Endodermal cell (in vitro differentiated cells): ENCODE measurements around the gene CFAP77. TPM values are rescaled to one million over a fixed set of nuclear protein-coding genes. Genes with fewer than 3 reads are reported as not detected.

ENCODE experiments used
- DNase-seq: peaks from one replicate; pipeline ENCODE4 v3.0.0-alpha.2; 2017
- H3K27ac ChIP-seq: 2 replicates; pipeline ENCODE4 v1.5.1; 2013; ENCODE audit warnings: mild to moderate bottlenecking, low read depth, low read length, moderate library complexity
- H3K27me3 ChIP-seq: 2 replicates; pipeline ENCODE4 v1.6.1; 2013; ENCODE audit warnings: mild to moderate bottlenecking, low read length, moderate library complexity; ENCODE audit not compliant: insufficient read depth, control insufficient read depth, poor library complexity, severe bottlenecking
- H3K36me3 ChIP-seq: 2 replicates; pipeline ENCODE4 v1.7.0; 2013; ENCODE audit warnings: mild to moderate bottlenecking, low read length, moderate library complexity; ENCODE audit not compliant: control insufficient read depth, insufficient read depth
- H3K4me1 ChIP-seq: one replicate; pipeline ENCODE4 v1.7.0; 2013; ENCODE audit warnings: low read length; ENCODE audit not compliant: control insufficient read depth, insufficient read depth
- H3K4me3 ChIP-seq: 2 replicates; pipeline ENCODE4 v1.5.1; 2013; ENCODE audit warnings: mild to moderate bottlenecking, low read length, moderate library complexity
- H3K9ac ChIP-seq: 2 replicates; pipeline ENCODE4 v1.6.1; 2013; ENCODE audit warnings: mild to moderate bottlenecking, low read length, moderate library complexity; ENCODE audit not compliant: poor library complexity, severe bottlenecking; ENCODE audit errors: extremely low read depth
- H3K9me3 ChIP-seq: 2 replicates; pipeline ENCODE4 v1.6.1; 2013; ENCODE audit warnings: mild to moderate bottlenecking, low read length, moderate library complexity; ENCODE audit not compliant: control insufficient read depth
- H3K27ac Mint-ChIP-seq: 2 replicates; pipeline ENCODE4 v1.8.0; 2020; ENCODE audit warnings: mixed read lengths
- H3K27me3 Mint-ChIP-seq: 2 replicates; pipeline ENCODE4 v1.8.0; 2021; ENCODE audit warnings: mild to moderate bottlenecking, mixed read lengths; ENCODE audit not compliant: insufficient read depth
- H3K36me3 Mint-ChIP-seq: 2 replicates; pipeline ENCODE4 v1.8.0; 2020; ENCODE audit warnings: low read depth, mixed read lengths
- H3K4me1 Mint-ChIP-seq: 2 replicates; pipeline ENCODE4 v1.8.0; 2020; ENCODE audit warnings: mixed read lengths
- H3K4me3 Mint-ChIP-seq: 2 replicates; pipeline ENCODE4 v1.8.0; 2020; ENCODE audit warnings: mild to moderate bottlenecking, moderate library complexity, mixed read lengths
- H3K9me3 Mint-ChIP-seq: 2 replicates; pipeline ENCODE4 v1.8.0; 2020; ENCODE audit warnings: mild to moderate bottlenecking, mixed read lengths
- CTCF ChIP-seq: fragments of 200-600 bp; sonication (generic); conservative IDR thresholded peaks from 2 replicates; pipeline ENCODE4 v1.5.0; 2021; ENCODE audit warnings: antibody characterized with exemption, mild to moderate bottlenecking
- WGBS, 2 experiments: methylation state at CpG; one replicate each; pipeline versions ENCODE4 v1.1.5 to v1.1.7; 2013; ENCODE audit warnings: missing lambda C conversion rate in 2 of 2, mixed read lengths in 1 of 2; ENCODE audit not compliant: insufficient coverage in 1 of 2, insufficient read length in 1 of 2; 5-methylcytosine and 5-hydroxymethylcytosine counted together
- total RNA-seq, 2 donors: library from RNA; stranded (reverse); fragmentation: NEBNext Ultra II Directional in 1 of 2; extraction: Animal tissue kit (Norgen Biotek cat#: 25700) in 1 of 2; gene quantifications; 2 replicates in 1 of 2; 3 replicates in 1 of 2; pipeline ENCODE4 v1.2.1, GENCODE V29; 2021

The CFAP77 gene
- total RNA-seq, 2 donors from 2014 or later, result 1.7 to 2.2 TPM

- H3K27ac Mint-ChIP-seq, result no peak overlapping the region
- Histone ChIP-seq H3K27me3 (peaks cover 7% of the 10 kb centered on the region), H3K27ac (no peak overlapping the region), H3K36me3 (no peaks in the 10 kb centered on the region), H3K4me3 (no peak overlapping the region), H3K9ac (no peak overlapping the region), H3K4me1 (peaks cover 8% of the 10 kb centered on the region), H3K9me3 (no peaks in the 10 kb centered on the region)
- 84% methylated on average over 3 to 5 of the region's 5 CpGs for WGBS, 2 experiments
- TF ChIP-seq CTCF, result no peak
- no peak overlapping the region for H3K4me3 Mint-ChIP-seq
- H3K9me3 Mint-ChIP-seq, result no peaks in the 10 kb centered on the region
- DNase-seq, result no peak
- no peaks in the 10 kb centered on the region for H3K36me3 Mint-ChIP-seq
- peaks cover 3% of the 10 kb centered on the region for H3K27me3 Mint-ChIP-seq
- H3K4me1 Mint-ChIP-seq, result peaks cover 46% of the 10 kb centered on the region
These were observed 3.9 kb downstream of the CFAP77 start for GRCh38 chr9:132413926-132414325.

GRCh38 chr9:132414731-132415130, 4.7 kb downstream of the CFAP77 start:
- H3K36me3 Mint-ChIP-seq, result no peaks in the 10 kb centered on the region
- peaks cover 7% of the 10 kb centered on the region for H3K27me3 ChIP-seq
- no peak overlapping the region for H3K27ac Mint-ChIP-seq
- H3K4me3 ChIP-seq, result no peak overlapping the region
- H3K4me1 Mint-ChIP-seq, result peaks cover 50% of the 10 kb centered on the region
- no peak overlapping the region for H3K4me3 Mint-ChIP-seq
- peaks cover 9% of the 10 kb centered on the region for H3K4me1 ChIP-seq
- no peak overlapping the region for H3K9ac ChIP-seq
- no peak for DNase-seq
- no peaks in the 10 kb centered on the region for H3K9me3 ChIP-seq
- H3K27ac ChIP-seq, result no peak overlapping the region
- no peak for TF ChIP-seq CTCF
- WGBS, 2 experiments, result 53 to 89% methylated on average over 2 to 7 of the region's 7 CpGs
- H3K9me3 Mint-ChIP-seq, result no peaks in the 10 kb centered on the region
- no peaks in the 10 kb centered on the region for H3K36me3 ChIP-seq
- peaks cover 3% of the 10 kb centered on the region for H3K27me3 Mint-ChIP-seq

- Mint-ChIP-seq H3K4me1 (peaks cover 50% of the 10 kb centered on the region), H3K9me3 (no peaks in the 10 kb centered on the region), H3K27ac (peak overlapping the region; percentile 74), H3K36me3 (no peaks in the 10 kb centered on the region), H3K4me3 (no peak overlapping the region), H3K27me3 (peaks cover 3% of the 10 kb centered on the region)
- WGBS, 2 experiments, result 62 to 80% methylated on average over 7 to 12 of the region's 12 CpGs
- TF ChIP-seq CTCF, result no peak
- Histone ChIP-seq H3K9ac (no peak overlapping the region), H3K4me3 (no peak overlapping the region), H3K36me3 (no peaks in the 10 kb centered on the region), H3K9me3 (no peaks in the 10 kb centered on the region), H3K27ac (no peak overlapping the region), H3K27me3 (peaks cover 7% of the 10 kb centered on the region), H3K4me1 (peaks cover 9% of the 10 kb centered on the region)
- DNase-seq, result no peak
These were observed 5.2 kb downstream of the CFAP77 start for GRCh38 chr9:132415181-132415580.
